Measurements from ENCODE around the gene GPN1. TPM values are rescaled to one million over a fixed set of nuclear protein-coding genes. Genes with fewer than 3 reads are reported as not detected.

The GPN1 gene
- total RNA-seq, 1 donor from 2014 or later: 26.5 TPM

DNA sequence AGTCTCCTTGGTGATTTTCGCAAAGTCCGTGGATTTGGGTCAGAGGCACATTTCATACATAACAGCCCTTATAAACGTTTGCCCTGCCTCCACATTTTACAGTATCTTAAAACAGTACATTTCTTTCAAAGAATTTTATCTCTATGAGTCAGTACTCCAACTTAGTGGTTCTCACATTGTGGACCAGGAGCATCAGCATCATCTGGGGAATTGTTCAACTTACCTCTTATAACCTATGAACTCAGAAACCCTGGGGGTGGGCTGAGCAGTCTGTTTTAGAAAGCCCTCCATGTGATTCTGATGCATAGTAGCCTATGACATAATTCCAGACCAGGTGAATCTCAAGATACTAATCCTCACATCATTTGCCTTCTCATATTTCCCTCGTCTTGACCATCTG lies 22.2 kb downstream of the GPN1 start:
- no peak for DNase-seq (ENCODE audit: low spot score)
- peaks cover 9% of the 10 kb centered on the region for H3K4me1 Mint-ChIP-seq (ENCODE audit: low read depth)
- H3K4me3 Mint-ChIP-seq (ENCODE audit: unreplicated experiment): no peak overlapping the region
- no peak overlapping the region for H3K27ac Mint-ChIP-seq (ENCODE audit: unreplicated experiment)
- TF ChIP-seq, protein P1, sequence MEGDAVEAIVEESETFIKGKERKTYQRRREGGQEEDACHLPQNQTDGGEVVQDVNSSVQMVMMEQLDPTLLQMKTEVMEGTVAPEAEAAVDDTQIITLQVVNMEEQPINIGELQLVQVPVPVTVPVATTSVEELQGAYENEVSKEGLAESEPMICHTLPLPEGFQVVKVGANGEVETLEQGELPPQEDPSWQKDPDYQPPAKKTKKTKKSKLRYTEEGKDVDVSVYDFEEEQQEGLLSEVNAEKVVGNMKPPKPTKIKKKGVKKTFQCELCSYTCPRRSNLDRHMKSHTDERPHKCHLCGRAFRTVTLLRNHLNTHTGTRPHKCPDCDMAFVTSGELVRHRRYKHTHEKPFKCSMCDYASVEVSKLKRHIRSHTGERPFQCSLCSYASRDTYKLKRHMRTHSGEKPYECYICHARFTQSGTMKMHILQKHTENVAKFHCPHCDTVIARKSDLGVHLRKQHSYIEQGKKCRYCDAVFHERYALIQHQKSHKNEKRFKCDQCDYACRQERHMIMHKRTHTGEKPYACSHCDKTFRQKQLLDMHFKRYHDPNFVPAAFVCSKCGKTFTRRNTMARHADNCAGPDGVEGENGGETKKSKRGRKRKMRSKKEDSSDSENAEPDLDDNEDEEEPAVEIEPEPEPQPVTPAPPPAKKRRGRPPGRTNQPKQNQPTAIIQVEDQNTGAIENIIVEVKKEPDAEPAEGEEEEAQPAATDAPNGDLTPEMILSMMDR (IDR thresholded peaks at IDR 0.05): no peak
- H3K36me3 Mint-ChIP-seq (ENCODE audit: low read depth): peaks cover 44% of the 10 kb centered on the region
- H3K9me3 Mint-ChIP-seq (ENCODE audit: low read depth): no peaks in the 10 kb centered on the region
- H3K27me3 Mint-ChIP-seq (ENCODE audit: low read depth): no peaks in the 10 kb centered on the region

DNA sequence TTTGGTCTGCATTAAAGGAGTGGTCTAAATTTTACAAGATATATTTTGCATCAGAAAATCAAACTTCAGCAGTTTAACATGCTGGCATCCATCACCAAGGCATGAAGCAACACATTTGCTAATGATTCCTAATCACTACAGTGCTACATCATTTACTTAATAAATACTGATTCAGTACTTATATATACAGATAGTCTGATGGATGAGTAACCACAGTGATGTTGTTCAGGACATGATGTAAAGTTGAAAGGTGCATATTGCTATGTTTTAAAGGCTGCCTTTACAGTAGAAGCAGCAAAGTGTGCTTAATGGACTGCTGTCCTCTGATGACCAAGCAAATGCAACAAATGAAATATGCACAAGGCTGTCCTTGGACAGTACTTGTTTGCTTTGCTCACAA lies 23.5 kb downstream of the GPN1 start:
- Mint-ChIP-seq H3K27me3 (ENCODE audit: low read depth) (no peaks in the 10 kb centered on the region), H3K9me3 (ENCODE audit: low read depth) (no peaks in the 10 kb centered on the region), H3K36me3 (ENCODE audit: low read depth) (peaks cover 48% of the 10 kb centered on the region), H3K27ac (ENCODE audit: unreplicated experiment) (peak overlapping the region; percentile 37), H3K4me3 (ENCODE audit: unreplicated experiment) (no peak overlapping the region), H3K4me1 (ENCODE audit: low read depth) (peaks cover 9% of the 10 kb centered on the region)
- DNase-seq (ENCODE audit: low spot score): no peak
- TF ChIP-seq, protein P1 (IDR thresholded peaks at IDR 0.05): no peak

DNA sequence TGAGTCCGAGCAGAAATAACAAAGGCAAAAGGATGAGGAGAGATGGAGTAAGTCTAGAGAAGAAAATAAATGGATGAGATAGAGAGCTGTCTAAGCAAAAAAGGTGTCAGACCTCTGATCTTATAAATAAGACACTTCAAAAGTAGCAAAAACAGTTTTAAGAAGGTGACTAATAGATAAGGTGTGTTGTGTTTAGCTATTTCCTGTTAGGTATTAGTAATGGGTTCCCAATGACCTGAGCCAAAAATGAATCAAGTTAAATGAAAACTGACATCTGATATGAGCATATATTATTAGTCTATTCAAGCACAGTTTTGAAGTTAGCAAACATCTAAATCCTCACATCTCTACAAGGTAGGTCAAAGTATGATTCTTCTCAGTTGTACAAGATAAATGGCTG lies 23.9 kb downstream of the GPN1 start:
- H3K27me3 Mint-ChIP-seq (ENCODE audit: low read depth): no peaks in the 10 kb centered on the region
- H3K27ac Mint-ChIP-seq (ENCODE audit: unreplicated experiment): peak overlapping the region; percentile 37
- H3K9me3 Mint-ChIP-seq (ENCODE audit: low read depth): no peaks in the 10 kb centered on the region
- no peak for DNase-seq (ENCODE audit: low spot score)
- TF ChIP-seq, protein P1 (IDR thresholded peaks at IDR 0.05): no peak
- H3K36me3 Mint-ChIP-seq (ENCODE audit: low read depth): peaks cover 46% of the 10 kb centered on the region
- H3K4me1 Mint-ChIP-seq (ENCODE audit: low read depth): peaks cover 9% of the 10 kb centered on the region
- H3K4me3 Mint-ChIP-seq (ENCODE audit: unreplicated experiment): no peak overlapping the region

GRCh38 chr2:27653397-27653796 lies 24.5 kb downstream of the GPN1 start:
- no peaks in the 10 kb centered on the region for H3K27me3 Mint-ChIP-seq (ENCODE audit: low read depth)
- no peak for DNase-seq (ENCODE audit: low spot score)
- TF ChIP-seq, protein P1 (IDR thresholded peaks at IDR 0.05): no peak
- peaks cover 9% of the 10 kb centered on the region for H3K4me1 Mint-ChIP-seq (ENCODE audit: low read depth)
- no peaks in the 10 kb centered on the region for H3K9me3 Mint-ChIP-seq (ENCODE audit: low read depth)
- H3K27ac Mint-ChIP-seq (ENCODE audit: unreplicated experiment): peak overlapping the region; percentile 10
- H3K36me3 Mint-ChIP-seq (ENCODE audit: low read depth): peaks cover 43% of the 10 kb centered on the region
- no peak overlapping the region for H3K4me3 Mint-ChIP-seq (ENCODE audit: unreplicated experiment)

DNA sequence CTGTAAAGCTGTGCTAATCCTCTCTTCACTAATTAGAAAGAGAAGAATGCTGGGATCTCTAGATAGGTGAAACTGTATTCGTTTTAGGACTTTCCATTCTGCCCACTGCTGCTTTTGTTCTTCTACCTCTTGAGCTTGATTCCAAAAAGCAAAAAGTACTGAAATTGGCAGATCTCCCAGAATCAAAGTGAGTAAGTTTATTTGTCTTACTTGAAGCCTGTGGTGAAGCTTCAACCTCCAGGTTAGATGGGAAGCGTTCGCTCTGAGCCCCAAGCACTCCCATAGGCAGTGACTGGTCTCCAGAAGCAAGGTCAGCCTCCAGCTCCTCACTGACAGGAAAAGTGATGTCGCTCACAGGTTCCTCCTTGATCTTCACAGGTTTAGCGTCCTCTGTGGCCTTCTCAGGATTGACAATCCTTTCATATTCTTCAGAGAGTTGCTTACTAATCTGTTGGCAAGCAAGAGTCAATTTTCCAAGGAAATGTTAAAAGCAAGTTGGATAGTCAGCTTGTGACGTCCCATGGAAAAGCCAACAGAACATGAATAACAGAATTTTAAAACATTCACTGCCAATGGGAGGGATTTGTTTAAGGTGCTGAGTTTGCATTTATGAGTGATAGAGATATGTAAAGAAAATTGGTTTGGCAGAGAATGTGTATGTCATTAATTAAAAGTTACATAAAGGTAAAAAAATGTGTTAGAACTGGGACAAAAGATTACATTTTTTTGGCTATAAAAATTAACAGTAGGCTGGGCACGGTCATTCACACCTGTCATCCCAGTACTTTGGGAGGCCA lies 26.5 kb downstream of the GPN1 start:
- TF ChIP-seq, protein P1 (IDR thresholded peaks at IDR 0.05): no peak
- Mint-ChIP-seq H3K27me3 (ENCODE audit: low read depth) (no peaks in the 10 kb centered on the region), H3K36me3 (ENCODE audit: low read depth) (peaks cover 41% of the 10 kb centered on the region), H3K4me3 (ENCODE audit: unreplicated experiment) (no peak overlapping the region), H3K4me1 (ENCODE audit: low read depth) (peaks cover 15% of the 10 kb centered on the region), H3K9me3 (ENCODE audit: low read depth) (no peaks in the 10 kb centered on the region), H3K27ac (ENCODE audit: unreplicated experiment) (no peak overlapping the region)
- no peak for DNase-seq (ENCODE audit: low spot score)
